K562 (cell line): Measurements from ENCODE around the gene SLC16A5. TPM values are rescaled to one million over a fixed set of nuclear protein-coding genes. Genes with fewer than 3 reads are reported as not detected.

Experiments used
- CBX8 ChIP-seq: fragments of 200-600 bp; sonication (generic); IDR thresholded peaks from 2 replicates; pipeline ENCODE4 v1.6.1; 2012; ENCODE audit warnings: borderline replicate concordance, mixed run types, low read depth, mild to moderate bottlenecking, moderate library complexity, mixed read lengths, low read length, control low read depth, inconsistent platforms; ENCODE audit not compliant: poor library complexity, severe bottlenecking; ENCODE audit errors: extremely low read depth
- HNRNPK ChIP-seq: fragments of 200-400 bp; formaldehyde crosslinking; IDR thresholded peaks from one replicate; pipeline ENCODE4 v1.6.1; 2018; ENCODE audit warnings: mild to moderate bottlenecking, low read depth, low read length; ENCODE audit not compliant: poor library complexity, severe bottlenecking
- MED1 ChIP-seq: sonication (generic); formaldehyde crosslinking; IDR thresholded peaks from 2 replicates; pipeline ENCODE4 v1.8.1; 2023; ENCODE audit warnings: missing genetic modification reagents, borderline replicate concordance
- SRSF3 ChIP-seq: fragments of 200-400 bp; formaldehyde crosslinking; IDR thresholded peaks from 2 replicates; pipeline ENCODE4 v1.6.1; 2016; ENCODE audit warnings: mild to moderate bottlenecking, low read length, moderate library complexity; ENCODE audit not compliant: insufficient read depth
- USF2 ChIP-seq: sonication (generic); formaldehyde crosslinking; IDR thresholded peaks from 2 replicates; pipeline ENCODE4 v1.5.0; 2020; ENCODE audit warnings: missing genetic modification reagents
- ZBTB33 ChIP-seq: sonication (generic); formaldehyde crosslinking; IDR thresholded peaks from 2 replicates; pipeline ENCODE4 v1.8.1; 2023; ENCODE audit warnings: mild to moderate bottlenecking, missing genetic modification reagents
- ZBTB5 ChIP-seq: fragments of 450-650 bp; IDR thresholded peaks from 2 replicates; pipeline ENCODE4 v1.6.1; 2017; ENCODE audit warnings: antibody characterized with exemption
- ZNF274 ChIP-seq: IDR thresholded peaks from 2 replicates; pipeline ENCODE4 v1.6.1; 2011; ENCODE audit warnings: low read depth, mild to moderate bottlenecking, low read length, moderate library complexity, borderline replicate concordance
- ZNF79 ChIP-seq: fragments of 250-450 bp; sonication (Bioruptor Pico); IDR thresholded peaks from 2 replicates; pipeline ENCODE4 v1.4.0; 2020; ENCODE audit warnings: low read depth, mild to moderate bottlenecking, moderate library complexity
- polyA plus RNA-seq, 8 experiments: library from polyadenylated mRNA; depleted of rRNA in 4 of 8; stranded (reverse) in 5 of 8; unstranded in 3 of 8; fragments of >200 nt; fragmentation: Nextera tagmentation in 2 of 8; fragmentation: Illumina TruSeq in 1 of 8; extraction: Ambion mirVana in 2 of 8; extraction: Trizol in 1 of 8; gene quantifications; 2 replicates each; pipeline versions ENCODE4 v1.2.1 to v1.2.3, GENCODE V29; 2011 to 2014; ENCODE audit warnings: inconsistent platforms in 1 of 8, missing spikeins in 1 of 8
- total RNA-seq, 7 experiments: library from RNA; depleted of rRNA in 6 of 7; stranded (reverse); fragments of >200 nt in 6 of 7; fragmentation: Illumina TruSeq in 2 of 7; extraction: Trizol in 2 of 7; gene quantifications; 2 replicates each; pipeline versions ENCODE4 v1.2.1 to v1.2.3, GENCODE V29; 2011 to 2021; ENCODE audit warnings: low replicate concordance in 1 of 7

SLC16A5 gene
- total and polyA plus RNA-seq, 9 of the 15 experiments (the other 6 are each of a cell fraction or from before 2014, with no cell fraction given), result 0.06 to 2.6 (median 0.91) TPM

GRCh38 chr17:75115555-75115954 is 27.8 kb downstream of the SLC16A5 start (continued):
- TF ChIP-seq ZBTB5 (no peak), ZNF79 (CRISPR knock-in tag) (no peak), SRSF3 (no peak), CBX8 (no peak), HNRNPK (no peak), ZNF274 (no peak), USF2 (CRISPR knock-in tag) (no peak), MED1 (CRISPR knock-in tag) (no peak), ZBTB33 (CRISPR knock-in tag) (no peak)
